Uterine smooth muscle cell (primary cell): Measurements from ENCODE around the gene MAGEL2. TPM values are rescaled to one million over a fixed set of nuclear protein-coding genes. Genes with fewer than 3 reads are reported as not detected.

ENCODE experiments used
- total RNA-seq: library from RNA; depleted of rRNA; stranded (reverse); fragments of >200 nt; gene quantifications from 2 replicates; pipeline ENCODE4 v1.2.3, GENCODE V29; 2014

Gene MAGEL2
- under 0.01 and 0.25 TPM in 2 replicates for total RNA-seq

DNA sequence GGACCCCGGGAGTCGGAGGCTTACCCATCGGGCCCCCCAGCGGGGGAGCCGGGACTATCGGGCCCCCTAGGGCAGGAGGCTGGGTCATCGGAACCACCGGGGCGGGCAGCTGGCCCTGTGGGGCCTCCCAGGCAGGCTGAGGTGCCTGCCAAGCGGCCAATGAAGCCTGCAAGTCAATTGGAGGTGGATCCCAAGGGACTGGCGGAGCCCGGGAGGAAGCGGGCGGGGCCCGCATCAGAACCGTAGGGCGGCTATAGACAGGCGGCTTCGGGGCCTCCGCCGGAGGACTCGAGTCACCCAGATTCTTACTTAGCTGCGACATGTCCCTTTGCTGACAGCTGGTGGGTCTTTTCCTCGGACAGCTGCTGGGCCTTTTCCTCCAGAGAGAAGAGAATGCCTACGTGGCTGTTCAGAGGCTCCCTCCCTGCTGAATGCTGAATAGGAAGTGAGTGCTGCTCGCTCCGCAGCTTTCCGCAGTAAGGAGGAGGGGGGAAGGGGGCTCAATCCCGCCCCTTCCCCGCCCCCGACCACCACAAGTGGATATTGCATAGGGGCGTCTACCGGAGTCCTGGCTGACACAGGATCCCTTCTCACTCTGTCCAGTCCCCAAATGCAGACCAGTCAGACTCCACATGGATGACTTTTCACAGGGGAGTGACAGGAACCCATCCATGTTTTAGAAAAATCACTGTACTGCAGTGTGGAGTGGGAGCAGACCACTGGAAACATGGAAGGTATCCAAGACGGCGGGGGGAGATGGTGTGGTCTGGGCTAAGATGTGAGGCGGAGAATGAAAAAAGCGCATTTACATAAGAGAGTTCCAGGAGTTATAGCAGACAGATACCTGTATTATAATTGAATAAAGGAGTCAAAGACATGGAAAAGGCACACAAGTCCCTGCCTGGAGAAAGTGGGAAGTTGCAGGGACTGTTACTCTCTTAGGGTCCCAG is at the start of gene MAGEL2:
Gene MAGEL2 (minus strand): TSS at position 447 of the 950 bp plus-strand sequence. CDS start 125 bp downstream, at position 322.

GRCh38 chr15:23687143-23687470 is 39.4 kb upstream of the MAGEL2 start, which contains the start of gene NDN:
NDN (minus strand) TSS chr15:23687305; CDS start chr15:23687217, 88 bp downstream.

Other genes with a start within 250 kb of the MAGEL2 start
- gene GOLGA6L2, start 200.6 kb downstream of the MAGEL2 start, total RNA-seq, result not detected in 2 replicates
- gene MKRN3, start 82.2 kb downstream of the MAGEL2 start, total RNA-seq, result 0.37 and 0.89 TPM in 2 replicates
- 39.5 and 59.1 TPM in 2 replicates for gene NDN, start 39.4 kb upstream of the MAGEL2 start, total RNA-seq